Measurements from ENCODE around the gene OIP5.

DNA sequence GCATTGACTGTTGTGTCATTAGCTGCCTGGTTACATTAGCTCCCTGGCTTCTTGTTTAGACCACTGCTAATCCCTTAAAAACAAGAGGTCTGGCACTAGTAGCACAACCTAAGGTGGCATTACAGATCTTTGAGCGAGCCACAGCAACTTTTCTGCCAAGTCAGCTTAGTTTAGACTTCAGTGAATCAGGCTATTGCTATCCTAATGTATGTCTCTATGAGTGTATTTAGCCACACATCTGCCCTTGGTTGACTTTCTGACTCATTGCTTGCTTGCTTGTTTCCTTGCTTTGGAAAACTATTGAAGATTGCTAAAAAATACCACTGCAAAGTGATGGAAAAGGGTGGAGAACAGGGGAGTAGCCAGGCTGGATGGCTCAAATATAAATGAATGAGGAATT is 51.2 kb downstream of the OIP5 start:
- TF ChIP-seq RARB (CRISPR knock-in tag; IDR thresholded peaks at IDR 0.05) (no peak), ISL1 (CRISPR knock-in tag; IDR thresholded peaks at IDR 0.05) (no peak), ZFP3 (CRISPR knock-in tag; IDR thresholded peaks at IDR 0.05) (no peak)

Measured in SK-N-SH treated with all-trans-retinoic acid at 6 μM for 48 hours (cell line).